ENCODE data around the gene NLRP7. TPM values are rescaled to one million over a fixed set of nuclear protein-coding genes. Genes with fewer than 3 reads are reported as not detected.
"Not testable (repeated sequence)": the region's sequence is repeated elsewhere in the genome, so short reads cannot be mapped to it uniquely, and the experiment has no call there.

Gene NLRP7
- total RNA-seq, 2 donors from 2014 or later, result not detected

- H3K4me1 ChIP-seq (ENCODE audit: control insufficient read depth in 1 of 2, low read depth in 2 of 2); H3K9me3 ChIP-seq; ATAC-seq (ENCODE audit: insufficient number of reproducible peaks, low FRiP score, low read depth); DNase-seq (ENCODE audit: low spot score); H3K27ac ChIP-seq; H3K4me3 ChIP-seq; H3K27me3 ChIP-seq (replicated peaks; ENCODE audit: insufficient read depth); H3K36me3 ChIP-seq: not testable (repeated sequence)
Observed at GRCh38 chr19:54898685-54899084, 48.6 kb downstream of the NLRP7 start.

- Histone ChIP-seq H3K4me3 (no peak overlapping the region), H3K27ac (no peak overlapping the region), H3K4me1 (ENCODE audit: control insufficient read depth in 1 of 2, low read depth in 2 of 2) (no peaks in the 10 kb centered on the region), H3K36me3 (no peaks in the 10 kb centered on the region), H3K9me3 (no peaks in the 10 kb centered on the region), H3K27me3 (replicated peaks; ENCODE audit: insufficient read depth) (no peaks in the 10 kb centered on the region)
- no peak for ATAC-seq (ENCODE audit: insufficient number of reproducible peaks, low FRiP score, low read depth)
- TF ChIP-seq, protein P1, sequence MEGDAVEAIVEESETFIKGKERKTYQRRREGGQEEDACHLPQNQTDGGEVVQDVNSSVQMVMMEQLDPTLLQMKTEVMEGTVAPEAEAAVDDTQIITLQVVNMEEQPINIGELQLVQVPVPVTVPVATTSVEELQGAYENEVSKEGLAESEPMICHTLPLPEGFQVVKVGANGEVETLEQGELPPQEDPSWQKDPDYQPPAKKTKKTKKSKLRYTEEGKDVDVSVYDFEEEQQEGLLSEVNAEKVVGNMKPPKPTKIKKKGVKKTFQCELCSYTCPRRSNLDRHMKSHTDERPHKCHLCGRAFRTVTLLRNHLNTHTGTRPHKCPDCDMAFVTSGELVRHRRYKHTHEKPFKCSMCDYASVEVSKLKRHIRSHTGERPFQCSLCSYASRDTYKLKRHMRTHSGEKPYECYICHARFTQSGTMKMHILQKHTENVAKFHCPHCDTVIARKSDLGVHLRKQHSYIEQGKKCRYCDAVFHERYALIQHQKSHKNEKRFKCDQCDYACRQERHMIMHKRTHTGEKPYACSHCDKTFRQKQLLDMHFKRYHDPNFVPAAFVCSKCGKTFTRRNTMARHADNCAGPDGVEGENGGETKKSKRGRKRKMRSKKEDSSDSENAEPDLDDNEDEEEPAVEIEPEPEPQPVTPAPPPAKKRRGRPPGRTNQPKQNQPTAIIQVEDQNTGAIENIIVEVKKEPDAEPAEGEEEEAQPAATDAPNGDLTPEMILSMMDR (IDR thresholded peaks at IDR 0.05), result no peak
- no peak for DNase-seq (ENCODE audit: low spot score)
Observed at GRCh38 chr19:54896036-54896435, 51.3 kb downstream of the NLRP7 start.

GRCh38 chr19:54894106-54894505 lies 53.2 kb downstream of the NLRP7 start:
- DNase-seq (ENCODE audit: low spot score); H3K27me3 ChIP-seq (replicated peaks; ENCODE audit: insufficient read depth); H3K27ac ChIP-seq; H3K4me1 ChIP-seq (ENCODE audit: control insufficient read depth in 1 of 2, low read depth in 2 of 2); H3K36me3 ChIP-seq; H3K9me3 ChIP-seq; H3K4me3 ChIP-seq; ATAC-seq (ENCODE audit: insufficient number of reproducible peaks, low FRiP score, low read depth): not testable (repeated sequence)

DNA sequence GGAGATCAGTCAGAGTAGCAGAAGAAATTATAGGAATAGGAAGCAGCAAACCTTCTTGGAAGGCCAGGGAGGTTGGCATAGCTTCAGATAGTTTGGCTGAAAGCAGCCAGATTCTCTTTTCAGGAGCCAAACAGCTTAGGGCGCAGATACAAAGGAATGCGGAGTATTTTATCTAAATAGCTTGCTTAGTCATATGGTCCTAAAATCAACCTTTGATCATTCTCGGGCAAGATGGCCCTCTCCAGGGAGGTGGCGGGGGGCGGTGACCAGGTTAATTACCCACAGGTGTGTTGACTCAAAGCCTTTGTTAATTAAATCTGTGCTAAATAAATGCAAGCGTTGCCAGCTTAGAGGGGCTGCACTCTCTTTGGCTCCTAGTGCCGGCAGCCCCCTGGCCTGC lies 53.9 kb downstream of the NLRP7 start:
- H3K4me1 ChIP-seq (ENCODE audit: control insufficient read depth in 1 of 2, low read depth in 2 of 2), result no peaks in the 10 kb centered on the region
- H3K27me3 ChIP-seq (replicated peaks; ENCODE audit: insufficient read depth), result no peaks in the 10 kb centered on the region
- DNase-seq (ENCODE audit: low spot score) (no peak), ATAC-seq (ENCODE audit: insufficient number of reproducible peaks, low FRiP score, low read depth) (no peak)
- H3K36me3 ChIP-seq, result no peaks in the 10 kb centered on the region
- H3K9me3 ChIP-seq, result no peaks in the 10 kb centered on the region
- no peak overlapping the region for H3K27ac ChIP-seq
- H3K4me3 ChIP-seq, result no peak overlapping the region
- TF ChIP-seq, protein P1 (IDR thresholded peaks at IDR 0.05), result no peak

GRCh38 chr19:54889566-54889965 lies 57.8 kb downstream of the NLRP7 start:
- H3K4me1 ChIP-seq (ENCODE audit: control insufficient read depth in 1 of 2, low read depth in 2 of 2), result no peaks in the 10 kb centered on the region
- ATAC-seq (ENCODE audit: insufficient number of reproducible peaks, low FRiP score, low read depth) (no peak), DNase-seq (ENCODE audit: low spot score) (no peak)
- H3K4me3 ChIP-seq, result no peak overlapping the region
- H3K9me3 ChIP-seq, result no peaks in the 10 kb centered on the region
- TF ChIP-seq, protein P1 (IDR thresholded peaks at IDR 0.05), result no peak
- H3K27ac ChIP-seq, result no peak overlapping the region
- H3K27me3 ChIP-seq (replicated peaks; ENCODE audit: insufficient read depth), result no peaks in the 10 kb centered on the region
- H3K36me3 ChIP-seq, result no peaks in the 10 kb centered on the region

DNA sequence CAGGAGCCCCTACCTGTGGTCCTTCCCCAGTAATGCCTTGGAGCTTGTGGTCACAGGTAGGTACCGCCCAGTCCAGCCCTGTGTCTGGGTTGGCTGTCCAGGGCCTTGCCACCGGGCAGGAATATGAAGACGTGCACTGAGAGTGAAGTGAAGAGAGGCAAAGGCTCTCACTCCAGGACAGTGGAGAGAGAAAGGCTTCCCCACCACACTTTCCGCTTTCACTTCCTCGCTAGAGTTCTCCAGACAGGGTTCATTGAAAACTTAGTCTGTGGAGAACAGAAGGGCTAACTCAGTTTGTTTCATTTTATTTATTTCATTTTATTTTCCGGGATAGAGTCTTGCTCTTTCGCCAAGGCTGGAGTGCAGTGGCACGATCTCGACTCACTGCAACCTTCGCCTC lies 59.1 kb downstream of the NLRP7 start:
- DNase-seq (ENCODE audit: low spot score), result no peak
- H3K9me3 ChIP-seq, result no peaks in the 10 kb centered on the region
- no peaks in the 10 kb centered on the region for H3K4me1 ChIP-seq (ENCODE audit: control insufficient read depth in 1 of 2, low read depth in 2 of 2)
- H3K27ac ChIP-seq, result no peak overlapping the region
- no peaks in the 10 kb centered on the region for H3K27me3 ChIP-seq (replicated peaks; ENCODE audit: insufficient read depth)
- ATAC-seq (ENCODE audit: insufficient number of reproducible peaks, low FRiP score, low read depth), result no peak
- TF ChIP-seq, protein P1 (IDR thresholded peaks at IDR 0.05), result no peak
- H3K36me3 ChIP-seq, result no peaks in the 10 kb centered on the region
- no peak overlapping the region for H3K4me3 ChIP-seq
